GM18507 (cell line): ENCODE measurements around the gene RBSN.

Source experiments
- DNase-seq: peaks from one replicate; pipeline ENCODE4 v3.0.0; 2011; ENCODE audit warnings: low read depth; ENCODE audit not compliant: insufficient read length; ENCODE audit errors: extremely low spot score
- FAIRE-seq: peaks from 2 replicates; lab custom pipeline; 2011; peaks lifted over from hg19 to GRCh38; lab: Jason Lieb, UNC

Gene RBSN

GRCh38 chr3:15102836-15103235, 3.9 kb upstream of the RBSN start:
- FAIRE-seq (no peak), DNase-seq (no peak)

- FAIRE-seq (no peak), DNase-seq (no peak)
Observed at GRCh38 chr3:15102256-15102655, 3.3 kb upstream of the RBSN start.

- FAIRE-seq: peak; percentile 36
- DNase-seq: no peak
Observed at GRCh38 chr3:15099364-15100098, 583 bp upstream of the RBSN start.

- DNase-seq (no peak), FAIRE-seq (peak; percentile 50)
Observed at GRCh38 chr3:15097891-15098290, 1.1 kb downstream of the RBSN start.

- FAIRE-seq: no peak
- no peak for DNase-seq
Observed at GRCh38 chr3:15096046-15096445, 2.9 kb downstream of the RBSN start.

GRCh38 chr3:15094187-15094875, 4.6 kb downstream of the RBSN start:
- DNase-seq (no peak), FAIRE-seq (no peak)

GRCh38 chr3:15092686-15093085, 6.3 kb downstream of the RBSN start:
- DNase-seq: no peak
- FAIRE-seq: no peak

- DNase-seq: no peak
- no peak for FAIRE-seq
Observed at GRCh38 chr3:15091575-15091974, 7.4 kb downstream of the RBSN start.

GRCh38 chr3:15089201-15089600, 9.7 kb downstream of the RBSN start:
- FAIRE-seq: no peak
- DNase-seq: no peak

- DNase-seq: no peak
- FAIRE-seq: no peak
Observed at GRCh38 chr3:15086699-15087098, 12.2 kb downstream of the RBSN start.

GRCh38 chr3:15086263-15086662, 12.7 kb downstream of the RBSN start:
- FAIRE-seq: no peak
- no peak for DNase-seq

- DNase-seq (no peak), FAIRE-seq (no peak)
Observed at GRCh38 chr3:15083252-15083651, 15.7 kb downstream of the RBSN start.

- DNase-seq: no peak
Observed at GRCh38 chr3:15081960-15082664, 16.8 kb downstream of the RBSN start.

GRCh38 chr3:15079091-15079490, 19.9 kb downstream of the RBSN start:
- FAIRE-seq: no peak

More at GRCh38 chr3:15081960-15082664, 16.8 kb downstream of the RBSN start:
- no peak for FAIRE-seq

GRCh38 chr3:15074500-15074899, 24.4 kb downstream of the RBSN start:
- no peak for DNase-seq
- no peak for FAIRE-seq

More at GRCh38 chr3:15079091-15079490, 19.9 kb downstream of the RBSN start:
- no peak for DNase-seq

- no peak for FAIRE-seq
- DNase-seq: no peak
Observed at GRCh38 chr3:15071699-15072098, 27.2 kb downstream of the RBSN start.

- DNase-seq (no peak), FAIRE-seq (no peak)
Observed at GRCh38 chr3:15069441-15069840, 29.5 kb downstream of the RBSN start.

- FAIRE-seq: no peak
- DNase-seq: no peak
Observed at GRCh38 chr3:15066467-15066866, 32.5 kb downstream of the RBSN start.

- DNase-seq (no peak), FAIRE-seq (no peak)
Observed at GRCh38 chr3:15065550-15066007, 33.4 kb downstream of the RBSN start.

- FAIRE-seq (peak; percentile 87), DNase-seq (peak; percentile 93)
Observed at GRCh38 chr3:15064835-15065549, 34.0 kb downstream of the RBSN start, which contains the start of gene MRPS25. MRPS25 (minus strand) TSS chr3:15065315; CDS start chr3:15065194, 121 bp downstream.
